GM19023 (cell line): ENCODE measurements around the gene SPATA2.
"Not testable (repeated sequence)": the region's sequence is repeated elsewhere in the genome, so short reads cannot be mapped to it uniquely, and the experiment has no call there.

ENCODE experiments used
- ATAC-seq: cut with Tn5 transposase; IDR thresholded peaks from one replicate; pipeline ENCODE4 v1.9.1; 2021; ENCODE audit warnings: mild to moderate bottlenecking, moderate library complexity; ENCODE audit not compliant: unreplicated experiment

Gene SPATA2

GRCh38 chr20:49906101-49906604 lies 9.2 kb downstream of the SPATA2 start:
- no peak for ATAC-seq

GRCh38 chr20:49905415-49906091 lies 9.8 kb downstream of the SPATA2 start:
- ATAC-seq = no peak

- ATAC-seq = no peak
Measured at GRCh38 chr20:49904440-49905214, 10.7 kb downstream of the SPATA2 start.

GRCh38 chr20:49901588-49901987 lies 13.7 kb downstream of the SPATA2 start:
- no peak for ATAC-seq

- ATAC-seq = no peak
Measured at GRCh38 chr20:49899541-49900383, 15.6 kb downstream of the SPATA2 start.

- ATAC-seq = no peak
Measured at GRCh38 chr20:49896204-49896603, 19.1 kb downstream of the SPATA2 start.

- ATAC-seq = not testable (repeated sequence)
Measured at GRCh38 chr20:49895474-49896093, 19.7 kb downstream of the SPATA2 start.

- no peak for ATAC-seq
Measured at GRCh38 chr20:49894073-49894470, 21.3 kb downstream of the SPATA2 start.

GRCh38 chr20:49893242-49894072 lies 21.9 kb downstream of the SPATA2 start:
- ATAC-seq = no peak

GRCh38 chr20:49892817-49893216 lies 22.5 kb downstream of the SPATA2 start:
- no peak for ATAC-seq

- ATAC-seq = no peak
Measured at GRCh38 chr20:49892260-49892659, 23.1 kb downstream of the SPATA2 start.

- no peak for ATAC-seq
Measured at GRCh38 chr20:49891476-49892110, 23.7 kb downstream of the SPATA2 start.

GRCh38 chr20:49890471-49891361 lies 24.6 kb downstream of the SPATA2 start:
- no peak for ATAC-seq

- no peak for ATAC-seq
Measured at GRCh38 chr20:49889935-49890333, 25.4 kb downstream of the SPATA2 start.

- ATAC-seq = no peak
Measured at GRCh38 chr20:49889001-49889934, 26.1 kb downstream of the SPATA2 start.

- ATAC-seq = no peak
Measured at GRCh38 chr20:49888212-49889000, 26.9 kb downstream of the SPATA2 start.
